GM12891 (cell line): ENCODE measurements around the gene ENG.

ENCODE experiments used
- POLR2A ChIP-seq: IDR thresholded peaks from 2 replicates; pipeline ENCODE4 v1.6.1; 2011; ENCODE audit warnings: low read depth, low read length, control low read depth
- POLR2AphosphoS5 ChIP-seq: IDR thresholded peaks from 2 replicates; pipeline ENCODE4 v1.6.1; 2011; ENCODE audit warnings: low read depth, low read length, control low read depth
- SPI1 ChIP-seq: IDR thresholded peaks from 2 replicates; pipeline ENCODE4 v1.6.1; 2011; ENCODE audit warnings: low read depth, low read length, control low read depth
- TAF1 ChIP-seq: IDR thresholded peaks from 2 replicates; pipeline ENCODE4 v1.6.1; 2011; ENCODE audit warnings: low read depth, low read length, control low read depth

GRCh38 chr9:127778280-127779135 is 76.0 kb downstream of the ENG start, which contains the start of gene SH2D3C:
- TF ChIP-seq SPI1 (peak; percentile 90), TAF1 (no peak), POLR2A (no peak), POLR2AphosphoS5 (no peak)
